ENCODE data around the gene AMOTL1. TPM values are rescaled to one million over a fixed set of nuclear protein-coding genes. Genes with fewer than 3 reads are reported as not detected.
"Not testable (repeated sequence)": the region's sequence is repeated elsewhere in the genome, so short reads cannot be mapped to it uniquely, and the experiment has no call there.

The AMOTL1 gene
- polyA plus RNA-seq, 1 of the 3 experiments (the other 2 are of a cell fraction), result 10.7 TPM

DNA sequence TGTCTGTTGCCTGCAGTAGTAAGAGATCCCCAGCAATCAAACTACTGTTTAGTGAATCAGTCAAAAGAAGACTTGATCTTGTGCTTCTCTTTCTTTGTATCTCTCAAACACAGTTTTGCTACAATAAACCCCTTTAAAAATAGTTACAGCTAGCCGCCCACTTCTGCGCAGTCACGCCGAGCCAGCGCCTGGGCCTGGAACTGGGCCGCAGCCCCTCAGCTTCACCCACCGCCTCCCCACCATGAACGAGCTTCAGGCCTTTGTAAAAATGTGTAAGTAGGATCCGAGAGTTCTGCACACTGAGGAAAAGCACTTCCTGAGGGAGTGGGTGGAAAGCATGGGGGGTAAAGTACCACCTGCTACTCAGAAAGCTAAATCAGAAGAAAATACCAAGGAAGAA is 144.7 kb downstream of the AMOTL1 start:
- CTCF ChIA-PET, result no interaction called here
- Histone ChIP-seq H2AFZ (ENCODE audit: low read depth) (no peak overlapping the region), H3F3A (replicated peaks; ENCODE audit: insufficient read depth) (no peaks in the 10 kb centered on the region), H3K4me3 (ENCODE audit: low read depth in 2 of 2, low read length in 1 of 2) (no peak overlapping the region), H3K9me2 (no peaks in the 10 kb centered on the region), H3K9me3 (no peaks in the 10 kb centered on the region), H3K4me2 (no peak overlapping the region), H3K79me2 (ENCODE audit: insufficient read depth) (no peaks in the 10 kb centered on the region), H3K27ac (ENCODE audit: low read depth in 2 of 2, low read length in 1 of 2) (no peak overlapping the region), H3K9ac (no peak overlapping the region), H4K20me1 (ENCODE audit: insufficient read depth) (no peaks in the 10 kb centered on the region), H3K4me1 (ENCODE audit: control insufficient read depth in 1 of 2, insufficient read depth in 2 of 2, low read depth in 1 of 2, low read length in 1 of 2) (no peaks in the 10 kb centered on the region; a peak in 1 of 4 replicates), H3K36me3 (replicated peaks in 1 of 2; ENCODE audit: control insufficient read depth in 1 of 2, insufficient read depth in 2 of 2, low read length in 1 of 2) (no peaks in the 10 kb centered on the region), H3K27me3 (ENCODE audit: insufficient read depth) (no peaks in the 10 kb centered on the region)
- TF ChIP-seq NFIC (IDR thresholded peaks at IDR 0.05; ENCODE audit: borderline replicate concordance), result no peak
- TF ChIP-seq SIN3A (IDR thresholded peaks at IDR 0.05; ENCODE audit: borderline replicate concordance, low read depth, low read length), result no peak
- TF ChIP-seq GATA2 (CRISPR knock-in tag; IDR thresholded peaks at IDR 0.05), result no peak
- TF ChIP-seq TEAD4 (IDR thresholded peaks at IDR 0.05; ENCODE audit: borderline replicate concordance, insufficient read depth), result no peak
- no peak for TF ChIP-seq POLR2AphosphoS5 (IDR thresholded peaks at IDR 0.05; ENCODE audit: low read depth, low read length)
- TF ChIP-seq RAD21 (IDR thresholded peaks at IDR 0.05; ENCODE audit: low read length), result no peak
- TF ChIP-seq FOSL2 (IDR thresholded peaks at IDR 0.05; ENCODE audit: borderline replicate concordance, low read depth), result no peak
- no peak for TF ChIP-seq EP300 (IDR thresholded peaks at IDR 0.05; ENCODE audit: borderline replicate concordance in 1 of 2, low read depth in 1 of 2, low read length in 1 of 2)
- TF ChIP-seq USF2 (IDR thresholded peaks at IDR 0.05; ENCODE audit: borderline replicate concordance, low read depth, low read length), result no peak
- TF ChIP-seq MXI1 (IDR thresholded peaks at IDR 0.05; ENCODE audit: low read depth, low read length), result no peak
- TF ChIP-seq, protein P1, sequence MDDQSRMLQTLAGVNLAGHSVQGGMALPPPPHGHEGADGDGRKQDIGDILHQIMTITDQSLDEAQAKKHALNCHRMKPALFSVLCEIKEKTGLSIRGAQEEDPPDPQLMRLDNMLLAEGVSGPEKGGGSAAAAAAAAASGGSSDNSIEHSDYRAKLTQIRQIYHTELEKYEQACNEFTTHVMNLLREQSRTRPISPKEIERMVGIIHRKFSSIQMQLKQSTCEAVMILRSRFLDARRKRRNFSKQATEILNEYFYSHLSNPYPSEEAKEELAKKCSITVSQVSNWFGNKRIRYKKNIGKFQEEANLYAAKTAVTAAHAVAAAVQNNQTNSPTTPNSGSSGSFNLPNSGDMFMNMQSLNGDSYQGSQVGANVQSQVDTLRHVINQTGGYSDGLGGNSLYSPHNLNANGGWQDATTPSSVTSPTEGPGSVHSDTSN (IDR thresholded peaks at IDR 0.05), result no peak
- TF ChIP-seq, protein P2, sequence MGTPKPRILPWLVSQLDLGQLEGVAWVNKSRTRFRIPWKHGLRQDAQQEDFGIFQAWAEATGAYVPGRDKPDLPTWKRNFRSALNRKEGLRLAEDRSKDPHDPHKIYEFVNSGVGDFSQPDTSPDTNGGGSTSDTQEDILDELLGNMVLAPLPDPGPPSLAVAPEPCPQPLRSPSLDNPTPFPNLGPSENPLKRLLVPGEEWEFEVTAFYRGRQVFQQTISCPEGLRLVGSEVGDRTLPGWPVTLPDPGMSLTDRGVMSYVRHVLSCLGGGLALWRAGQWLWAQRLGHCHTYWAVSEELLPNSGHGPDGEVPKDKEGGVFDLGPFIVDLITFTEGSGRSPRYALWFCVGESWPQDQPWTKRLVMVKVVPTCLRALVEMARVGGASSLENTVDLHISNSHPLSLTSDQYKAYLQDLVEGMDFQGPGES (IDR thresholded peaks at IDR 0.05; ENCODE audit: low read depth, low read length), result no peak
- 95% methylated on average over 9 of the region's 9 CpGs for WGBS (ENCODE audit: low lambda C conversion rate)
- POLR2A ChIA-PET, result no interaction called here
- no peak for DNase-seq

- H3F3A ChIP-seq (replicated peaks; ENCODE audit: insufficient read depth); H3K4me1 ChIP-seq (ENCODE audit: control insufficient read depth in 1 of 2, insufficient read depth in 2 of 2, low read depth in 1 of 2, low read length in 1 of 2); POLR2A ChIA-PET; H3K9ac ChIP-seq; H4K20me1 ChIP-seq (ENCODE audit: insufficient read depth); DNase-seq; H3K4me2 ChIP-seq; H3K9me3 ChIP-seq; H2AFZ ChIP-seq (ENCODE audit: low read depth); H3K36me3 ChIP-seq (replicated peaks in 1 of 2; ENCODE audit: control insufficient read depth in 1 of 2, insufficient read depth in 2 of 2, low read length in 1 of 2); H3K79me2 ChIP-seq (ENCODE audit: insufficient read depth); H3K27me3 ChIP-seq (ENCODE audit: insufficient read depth); H3K9me2 ChIP-seq; H3K27ac ChIP-seq (ENCODE audit: low read depth in 2 of 2, low read length in 1 of 2); H3K4me3 ChIP-seq (ENCODE audit: low read depth in 2 of 2, low read length in 1 of 2); CTCF ChIA-PET: not testable (repeated sequence)
- WGBS (ENCODE audit: low lambda C conversion rate), result 91% methylated on average over 2 of the region's 2 CpGs
Observed at GRCh38 chr11:94913718-94914394, 145.7 kb downstream of the AMOTL1 start.
